Upper lobe of left lung (tissue), 4 donors: Measurements from ENCODE around the gene RBM34.

Experiments
- EP300 ChIP-seq, 4 donors: sonication (generic); formaldehyde crosslinking; IDR thresholded peaks; one replicate each; pipeline ENCODE4 v1.5.1; 2017; ENCODE audit warnings: antibody characterized with exemption in 4 of 4, control low read depth in 2 of 4
- POLR2A ChIP-seq, 4 donors: fragments of 450-650 bp; IDR thresholded peaks; one replicate each; pipeline ENCODE4 v1.5.1; 2016 to 2017; ENCODE audit warnings: antibody characterized with exemption in 4 of 4, mild to moderate bottlenecking in 2 of 4
- POLR2AphosphoS5 ChIP-seq, 2 donors: sonication (generic); formaldehyde crosslinking; IDR thresholded peaks; one replicate each; pipeline ENCODE4 v1.5.1; 2017; ENCODE audit warnings: antibody characterized with exemption in 2 of 2
- TF ChIP-seq, protein P1 (sequence below), 6 experiments: fragments of 450-650 bp in 4 of 6; fragments of 200-600 bp in 2 of 6; sonication (generic) in 2 of 6; IDR thresholded peaks; one replicate each; pipeline ENCODE4 v1.5.1; 2016 to 2019; ENCODE audit warnings: antibody characterized with exemption in 6 of 6

DNA sequence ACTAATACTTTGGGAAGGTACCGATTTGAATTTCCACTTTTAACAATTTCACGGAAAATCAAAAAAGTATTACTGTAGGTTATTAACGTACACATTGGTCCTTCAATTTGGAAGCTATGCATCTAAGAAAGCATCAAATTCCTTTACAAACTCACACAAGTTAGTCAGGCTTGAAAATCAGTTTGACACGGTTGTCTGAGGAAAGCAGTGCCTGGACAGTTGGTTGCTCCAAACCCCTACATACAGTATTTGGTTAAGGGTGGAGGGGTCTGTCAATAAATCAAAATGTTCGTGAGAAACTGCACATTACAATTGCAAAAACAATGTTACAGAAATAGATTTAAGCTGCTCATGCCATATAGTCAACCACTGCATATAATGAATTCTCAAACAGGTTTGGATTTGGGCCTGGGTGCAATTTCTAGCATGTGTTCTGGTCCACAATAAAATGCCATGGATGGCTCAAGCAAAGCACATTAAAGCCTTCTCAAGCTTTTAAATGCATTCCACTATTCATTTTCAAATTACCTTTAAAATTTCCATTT, 19.9 kb upstream of the RBM34 start:
- TF ChIP-seq, protein P1, sequence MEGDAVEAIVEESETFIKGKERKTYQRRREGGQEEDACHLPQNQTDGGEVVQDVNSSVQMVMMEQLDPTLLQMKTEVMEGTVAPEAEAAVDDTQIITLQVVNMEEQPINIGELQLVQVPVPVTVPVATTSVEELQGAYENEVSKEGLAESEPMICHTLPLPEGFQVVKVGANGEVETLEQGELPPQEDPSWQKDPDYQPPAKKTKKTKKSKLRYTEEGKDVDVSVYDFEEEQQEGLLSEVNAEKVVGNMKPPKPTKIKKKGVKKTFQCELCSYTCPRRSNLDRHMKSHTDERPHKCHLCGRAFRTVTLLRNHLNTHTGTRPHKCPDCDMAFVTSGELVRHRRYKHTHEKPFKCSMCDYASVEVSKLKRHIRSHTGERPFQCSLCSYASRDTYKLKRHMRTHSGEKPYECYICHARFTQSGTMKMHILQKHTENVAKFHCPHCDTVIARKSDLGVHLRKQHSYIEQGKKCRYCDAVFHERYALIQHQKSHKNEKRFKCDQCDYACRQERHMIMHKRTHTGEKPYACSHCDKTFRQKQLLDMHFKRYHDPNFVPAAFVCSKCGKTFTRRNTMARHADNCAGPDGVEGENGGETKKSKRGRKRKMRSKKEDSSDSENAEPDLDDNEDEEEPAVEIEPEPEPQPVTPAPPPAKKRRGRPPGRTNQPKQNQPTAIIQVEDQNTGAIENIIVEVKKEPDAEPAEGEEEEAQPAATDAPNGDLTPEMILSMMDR (IDR thresholded peaks at IDR 0.05): no peak
- TF ChIP-seq POLR2A (IDR thresholded peaks at IDR 0.05) (no peak), POLR2AphosphoS5 (IDR thresholded peaks at IDR 0.05) (no peak), EP300 (IDR thresholded peaks at IDR 0.05) (no peak)
